ENCODE measurements around the gene RUBCNL. TPM values are rescaled to one million over a fixed set of nuclear protein-coding genes. Genes with fewer than 3 reads are reported as not detected.

The RUBCNL gene
- polyA plus RNA-seq, 1 donor (not counting 4 experiments of a cell fraction or from before 2014, with no cell fraction given), result 0.12 TPM

DNA sequence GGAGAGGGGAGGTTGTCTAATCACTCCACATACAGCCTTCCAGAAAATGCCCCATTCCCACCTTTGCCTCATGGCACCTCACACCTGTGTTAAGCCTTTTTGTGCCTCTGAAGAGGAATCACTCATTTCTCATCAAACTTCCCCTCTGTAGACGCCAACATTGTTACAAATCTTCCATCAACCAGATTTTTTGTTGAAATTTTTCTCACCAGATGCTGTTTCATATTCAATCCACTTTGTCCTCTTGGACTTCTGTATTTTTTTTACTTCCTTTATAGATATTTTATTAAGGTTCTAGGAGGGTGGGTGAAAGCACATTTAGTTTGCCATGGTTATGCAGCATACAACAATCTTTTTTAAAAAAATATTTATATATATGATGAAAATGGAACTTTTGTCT is 74.0 kb downstream of the RUBCNL start:
- H3K4me3 ChIP-seq (ENCODE audit: control insufficient read depth in 2 of 3, extremely low read depth in 1 of 3, insufficient read depth in 2 of 3, low read depth in 1 of 3, low read length in 3 of 3), result no peak overlapping the region
- no peak for FAIRE-seq
- no peaks in the 10 kb centered on the region for H4K20me1 ChIP-seq (ENCODE audit: control insufficient read depth, extremely low read depth, insufficient read depth, low read length)
- no peak overlapping the region for H2AFZ ChIP-seq (ENCODE audit: control insufficient read depth, low read length)
- H3K9me3 ChIP-seq (ENCODE audit: control insufficient read depth, low read depth, low read length), result no peaks in the 10 kb centered on the region
- H3K79me2 ChIP-seq (ENCODE audit: control insufficient read depth, insufficient read depth, low read length), result no peaks in the 10 kb centered on the region
- no peaks in the 10 kb centered on the region for H3K9me1 ChIP-seq (ENCODE audit: control insufficient read depth, extremely low read depth, insufficient read depth, low read length)
- H3K36me3 ChIP-seq (ENCODE audit: control insufficient read depth in 2 of 2, extremely low read depth in 1 of 2, insufficient read depth in 2 of 2, low read length in 2 of 2), result no peaks in the 10 kb centered on the region
- TF ChIP-seq EZH2 (IDR thresholded peaks at IDR 0.05; ENCODE audit: low read length), result no peak
- TF ChIP-seq, protein P1, sequence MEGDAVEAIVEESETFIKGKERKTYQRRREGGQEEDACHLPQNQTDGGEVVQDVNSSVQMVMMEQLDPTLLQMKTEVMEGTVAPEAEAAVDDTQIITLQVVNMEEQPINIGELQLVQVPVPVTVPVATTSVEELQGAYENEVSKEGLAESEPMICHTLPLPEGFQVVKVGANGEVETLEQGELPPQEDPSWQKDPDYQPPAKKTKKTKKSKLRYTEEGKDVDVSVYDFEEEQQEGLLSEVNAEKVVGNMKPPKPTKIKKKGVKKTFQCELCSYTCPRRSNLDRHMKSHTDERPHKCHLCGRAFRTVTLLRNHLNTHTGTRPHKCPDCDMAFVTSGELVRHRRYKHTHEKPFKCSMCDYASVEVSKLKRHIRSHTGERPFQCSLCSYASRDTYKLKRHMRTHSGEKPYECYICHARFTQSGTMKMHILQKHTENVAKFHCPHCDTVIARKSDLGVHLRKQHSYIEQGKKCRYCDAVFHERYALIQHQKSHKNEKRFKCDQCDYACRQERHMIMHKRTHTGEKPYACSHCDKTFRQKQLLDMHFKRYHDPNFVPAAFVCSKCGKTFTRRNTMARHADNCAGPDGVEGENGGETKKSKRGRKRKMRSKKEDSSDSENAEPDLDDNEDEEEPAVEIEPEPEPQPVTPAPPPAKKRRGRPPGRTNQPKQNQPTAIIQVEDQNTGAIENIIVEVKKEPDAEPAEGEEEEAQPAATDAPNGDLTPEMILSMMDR (optimal IDR thresholded peaks at IDR 0.05 in 1 of 3, IDR thresholded peaks at IDR 0.05 in 1 of 3, conservative IDR thresholded peaks at IDR 0.05 in 1 of 3; ENCODE audit: extremely low read depth in 1 of 3, insufficient read depth in 2 of 3, low read length in 3 of 3), result no peak
- no peaks in the 10 kb centered on the region for H3K4me1 ChIP-seq (ENCODE audit: control insufficient read depth, extremely low read depth, insufficient read depth, low read length)
- dilution Hi-C loops (cut with MboI; ENCODE audit: extremely low pct_ligation_motif_present, low sequenced_read_pairs), result no loop called here
- H3K4me2 ChIP-seq (ENCODE audit: control insufficient read depth, extremely low read depth, insufficient read depth, low read depth, low read length), result no peak overlapping the region
- H3K9ac ChIP-seq (ENCODE audit: control insufficient read depth, extremely low read depth, insufficient read depth, low read length), result no peak overlapping the region
- DNase-seq (ENCODE audit: low read depth, low spot score), result no peak
- H3K27me3 ChIP-seq (ENCODE audit: control insufficient read depth, extremely low read depth, insufficient read depth, low read length), result no peaks in the 10 kb centered on the region
- no peak overlapping the region for H3K27ac ChIP-seq (ENCODE audit: control insufficient read depth, insufficient read depth, low read length)

DNA sequence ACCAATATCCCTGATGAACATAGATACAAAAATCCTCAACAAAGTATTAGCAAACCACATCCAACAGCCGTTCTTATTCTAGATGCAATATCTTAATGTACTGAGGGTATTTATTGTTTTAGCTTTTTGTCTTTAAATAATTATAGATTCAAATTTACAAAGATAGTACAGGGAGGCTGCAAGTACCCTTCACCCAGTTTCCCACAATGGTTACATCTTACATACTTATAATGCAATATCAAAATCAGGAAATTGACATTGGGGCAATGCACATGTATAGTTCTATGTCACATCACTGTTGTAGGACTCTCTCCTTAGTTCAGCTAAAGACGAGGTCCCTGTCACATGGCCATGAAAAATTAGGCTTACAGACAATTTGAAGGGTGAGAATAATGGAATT is 75.8 kb downstream of the RUBCNL start:
- Histone ChIP-seq H4K20me1 (ENCODE audit: control insufficient read depth, extremely low read depth, insufficient read depth, low read length) (no peaks in the 10 kb centered on the region), H3K4me1 (ENCODE audit: control insufficient read depth, extremely low read depth, insufficient read depth, low read length) (no peaks in the 10 kb centered on the region), H3K9me1 (ENCODE audit: control insufficient read depth, extremely low read depth, insufficient read depth, low read length) (no peaks in the 10 kb centered on the region), H3K27me3 (ENCODE audit: control insufficient read depth, extremely low read depth, insufficient read depth, low read length) (no peaks in the 10 kb centered on the region), H2AFZ (ENCODE audit: control insufficient read depth, low read length) (no peak overlapping the region), H3K79me2 (ENCODE audit: control insufficient read depth, insufficient read depth, low read length) (no peaks in the 10 kb centered on the region), H3K36me3 (ENCODE audit: control insufficient read depth in 2 of 2, extremely low read depth in 1 of 2, insufficient read depth in 2 of 2, low read length in 2 of 2) (no peaks in the 10 kb centered on the region), H3K9ac (ENCODE audit: control insufficient read depth, extremely low read depth, insufficient read depth, low read length) (no peak overlapping the region), H3K27ac (ENCODE audit: control insufficient read depth, insufficient read depth, low read length) (no peak overlapping the region), H3K4me2 (ENCODE audit: control insufficient read depth, extremely low read depth, insufficient read depth, low read depth, low read length) (no peak overlapping the region), H3K9me3 (ENCODE audit: control insufficient read depth, low read depth, low read length) (no peaks in the 10 kb centered on the region), H3K4me3 (ENCODE audit: control insufficient read depth in 2 of 3, extremely low read depth in 1 of 3, insufficient read depth in 2 of 3, low read depth in 1 of 3, low read length in 3 of 3) (no peak overlapping the region)
- dilution Hi-C loops (cut with MboI; ENCODE audit: extremely low pct_ligation_motif_present, low sequenced_read_pairs), result no loop called here
- DNase-seq (ENCODE audit: low read depth, low spot score), result no peak
- TF ChIP-seq, protein P1 (optimal IDR thresholded peaks at IDR 0.05 in 1 of 3, IDR thresholded peaks at IDR 0.05 in 1 of 3, conservative IDR thresholded peaks at IDR 0.05 in 1 of 3; ENCODE audit: extremely low read depth in 1 of 3, insufficient read depth in 2 of 3, low read length in 3 of 3), result no peak
- no peak for TF ChIP-seq EZH2 (IDR thresholded peaks at IDR 0.05; ENCODE audit: low read length)
- FAIRE-seq, result no peak

Data from keratinocyte (primary cell).